ENCODE results near the gene TMEM201.

TMEM201 gene

DNA sequence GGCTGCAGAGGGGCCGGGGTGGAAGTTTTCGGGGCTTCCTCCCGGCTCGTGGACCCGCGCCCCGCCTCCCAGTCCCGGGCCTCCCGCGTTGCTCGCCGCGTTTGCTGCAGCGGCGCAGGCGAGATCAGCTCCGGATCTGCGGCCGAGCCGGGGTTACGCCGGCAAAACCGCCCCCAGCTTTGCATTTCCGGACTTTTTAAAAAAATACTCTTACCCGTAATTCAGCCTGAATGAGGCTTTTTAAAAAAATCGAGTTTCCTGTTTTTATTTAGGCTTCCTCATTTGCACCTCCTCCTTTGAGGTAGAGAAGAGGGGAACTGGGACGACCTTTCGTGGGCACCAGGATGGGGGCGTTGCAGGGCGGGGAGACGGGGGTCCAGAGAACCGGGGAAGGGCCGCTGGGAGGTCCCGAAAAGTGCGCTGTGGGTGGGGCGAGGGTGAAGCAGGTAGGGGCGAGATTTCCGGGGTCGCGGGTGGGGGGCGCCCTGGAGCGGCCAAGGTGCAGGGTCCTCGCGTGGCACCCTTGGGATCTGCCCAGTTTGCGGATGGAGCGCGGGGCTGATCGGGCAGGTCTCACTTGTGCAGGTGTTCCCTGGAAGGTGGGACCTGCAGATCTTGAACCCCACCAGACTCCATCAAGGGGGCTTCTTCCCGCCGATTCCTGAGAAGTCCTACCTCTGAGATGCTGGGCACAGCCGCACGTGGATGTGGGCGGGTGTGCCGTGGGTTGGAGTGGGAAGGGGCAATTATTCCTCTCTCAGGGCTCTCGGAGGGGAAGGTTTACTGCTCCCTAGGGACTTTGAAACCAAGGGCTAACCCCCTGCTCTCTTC lies 63.9 kb downstream of the TMEM201 start:
- Histone ChIP-seq H3K27ac (ENCODE audit: low read length, poor library complexity, severe bottlenecking) (no peak overlapping the region), H3K27me3 (ENCODE audit: control insufficient read depth in 1 of 2, insufficient read depth in 1 of 2, low read length in 2 of 2) (peaks cover 6 to 30% of the 10 kb centered on the region in 2 experiments), H3K18ac (ENCODE audit: low read depth in 1 of 2, low read length in 2 of 2) (no peak overlapping the region), H2BK120ac (ENCODE audit: low read depth, low read length) (no peak overlapping the region), H2BK12ac (ENCODE audit: low read length in 2 of 2) (no peak overlapping the region), H2BK5ac (ENCODE audit: low read depth, low read length, poor library complexity, severe bottlenecking) (no peak overlapping the region), H3K9me3 (ENCODE audit: control insufficient read depth, low read length) (no peaks in the 10 kb centered on the region), H3K4ac (ENCODE audit: low read depth in 1 of 2, low read length in 2 of 2) (no peak overlapping the region), H4K8ac (ENCODE audit: low read length) (no peak overlapping the region), H2BK15ac (ENCODE audit: low read depth, poor library complexity, severe bottlenecking) (no peak overlapping the region), H3K23ac (ENCODE audit: low read length in 2 of 2) (no peak overlapping the region), H3K4me1 (ENCODE audit: control insufficient read depth, insufficient read depth, low read depth, low read length) (peaks cover 13% of the 10 kb centered on the region), H2AK5ac (ENCODE audit: low read length, severe bottlenecking) (no peak overlapping the region), H3K79me1 (replicated peaks; ENCODE audit: low read length, poor library complexity, severe bottlenecking) (peaks cover 6% of the 10 kb centered on the region), H4K91ac (ENCODE audit: low read length) (no peak overlapping the region), H3K36me3 (ENCODE audit: control insufficient read depth in 1 of 2, insufficient read depth in 2 of 2, low read depth in 1 of 2, low read length in 2 of 2) (no peaks in the 10 kb centered on the region), H3K9ac (ENCODE audit: low read length) (peak overlapping the region; percentile 41), H3K4me2 (ENCODE audit: low read length, poor library complexity, severe bottlenecking) (peak overlapping the region; percentile 100), H3K4me3 (ENCODE audit: insufficient read depth in 1 of 2, low read depth in 1 of 2, low read length in 2 of 2) (peak overlapping the region; percentile 68 to 72), H3K14ac (ENCODE audit: low read length in 2 of 2) (no peak overlapping the region), H2AFZ (ENCODE audit: low read depth, low read length) (no peak overlapping the region)
- 14% methylated on average over 44 of the region's 55 CpGs for WGBS
- no peak for DNase-seq

- Histone ChIP-seq H3K36me3 (ENCODE audit: control insufficient read depth in 1 of 2, insufficient read depth in 2 of 2, low read depth in 1 of 2, low read length in 2 of 2) (no peaks in the 10 kb centered on the region), H2BK5ac (ENCODE audit: low read depth, low read length, poor library complexity, severe bottlenecking) (no peak overlapping the region), H4K8ac (ENCODE audit: low read length) (no peak overlapping the region), H3K23ac (ENCODE audit: low read length in 2 of 2) (no peak overlapping the region), H4K91ac (ENCODE audit: low read length) (no peak overlapping the region), H2BK12ac (ENCODE audit: low read length in 2 of 2) (no peak overlapping the region), H3K27ac (ENCODE audit: low read length, poor library complexity, severe bottlenecking) (no peak overlapping the region), H3K9ac (ENCODE audit: low read length) (no peak overlapping the region), H3K4me1 (ENCODE audit: control insufficient read depth, insufficient read depth, low read depth, low read length) (peaks cover 13% of the 10 kb centered on the region), H3K14ac (ENCODE audit: low read length in 2 of 2) (no peak overlapping the region), H3K4me2 (ENCODE audit: low read length, poor library complexity, severe bottlenecking) (no peak overlapping the region), H2AK5ac (ENCODE audit: low read length, severe bottlenecking) (no peak overlapping the region), H3K4ac (ENCODE audit: low read depth in 1 of 2, low read length in 2 of 2) (no peak overlapping the region), H2BK120ac (ENCODE audit: low read depth, low read length) (no peak overlapping the region), H2AFZ (ENCODE audit: low read depth, low read length) (no peak overlapping the region), H2BK15ac (ENCODE audit: low read depth, poor library complexity, severe bottlenecking) (no peak overlapping the region), H3K9me3 (ENCODE audit: control insufficient read depth, low read length) (no peaks in the 10 kb centered on the region), H3K27me3 (ENCODE audit: control insufficient read depth in 1 of 2, insufficient read depth in 1 of 2, low read length in 2 of 2) (peaks cover 6 to 30% of the 10 kb centered on the region in 2 experiments), H3K79me1 (replicated peaks; ENCODE audit: low read length, poor library complexity, severe bottlenecking) (peaks cover 6% of the 10 kb centered on the region), H3K4me3 (ENCODE audit: insufficient read depth in 1 of 2, low read depth in 1 of 2, low read length in 2 of 2) (no peak overlapping the region), H3K18ac (ENCODE audit: low read depth in 1 of 2, low read length in 2 of 2) (no peak overlapping the region)
- 79% methylated on average over 6 of the region's 11 CpGs for WGBS
- DNase-seq: no peak
Measured at GRCh38 chr1:9653210-9653490, 64.4 kb downstream of the TMEM201 start.

DNA sequence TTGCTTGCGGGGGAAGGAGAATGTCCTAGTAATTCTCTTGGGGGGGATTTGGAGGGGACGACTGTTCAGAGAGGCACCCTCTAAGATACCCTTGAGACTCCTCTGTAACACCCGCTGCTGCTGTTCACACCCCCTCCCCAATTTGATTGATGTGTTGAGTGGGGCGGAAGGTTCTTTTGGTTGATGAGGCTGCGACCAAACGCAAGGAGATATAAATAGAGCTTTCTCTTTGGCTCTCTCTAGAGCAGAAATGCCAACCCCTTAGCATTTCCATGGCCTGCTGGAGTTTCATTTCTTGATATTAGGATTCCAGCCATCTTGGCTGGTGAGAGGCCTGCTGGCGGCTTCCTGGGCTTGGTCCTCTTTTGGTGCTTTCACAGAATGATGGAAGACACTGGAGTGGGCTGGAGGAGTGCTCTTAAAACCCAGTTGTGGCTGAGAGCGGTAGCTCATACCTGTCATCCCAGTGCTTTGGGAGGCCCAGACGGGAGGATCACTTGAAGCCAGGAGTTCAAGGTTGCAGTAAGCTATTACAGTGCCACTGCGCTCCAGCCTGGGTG lies 64.9 kb downstream of the TMEM201 start:
- no peak overlapping the region for H2BK120ac ChIP-seq (ENCODE audit: low read depth, low read length)
- H3K4me1 ChIP-seq (ENCODE audit: control insufficient read depth, insufficient read depth, low read depth, low read length): peaks cover 13% of the 10 kb centered on the region
- no peak overlapping the region for H4K8ac ChIP-seq (ENCODE audit: low read length)
- no peak overlapping the region for H2BK12ac ChIP-seq (ENCODE audit: low read length in 2 of 2)
- no peak overlapping the region for H3K4me3 ChIP-seq (ENCODE audit: insufficient read depth in 1 of 2, low read depth in 1 of 2, low read length in 2 of 2)
- H3K18ac ChIP-seq (ENCODE audit: low read depth in 1 of 2, low read length in 2 of 2): no peak overlapping the region
- no peak overlapping the region for H3K23ac ChIP-seq (ENCODE audit: low read length in 2 of 2)
- no peak overlapping the region for H2AK5ac ChIP-seq (ENCODE audit: low read length, severe bottlenecking)
- no peak overlapping the region for H2BK5ac ChIP-seq (ENCODE audit: low read depth, low read length, poor library complexity, severe bottlenecking)
- no peaks in the 10 kb centered on the region for H3K36me3 ChIP-seq (ENCODE audit: control insufficient read depth in 1 of 2, insufficient read depth in 2 of 2, low read depth in 1 of 2, low read length in 2 of 2)
- no peak overlapping the region for H3K9ac ChIP-seq (ENCODE audit: low read length)
- WGBS: 88% methylated on average over 5 of the region's 10 CpGs
- H3K27ac ChIP-seq (ENCODE audit: low read length, poor library complexity, severe bottlenecking): no peak overlapping the region
- DNase-seq: no peak
- no peak overlapping the region for H2BK15ac ChIP-seq (ENCODE audit: low read depth, poor library complexity, severe bottlenecking)
- H3K4me2 ChIP-seq (ENCODE audit: low read length, poor library complexity, severe bottlenecking): no peak overlapping the region
- no peak overlapping the region for H4K91ac ChIP-seq (ENCODE audit: low read length)
- H3K14ac ChIP-seq (ENCODE audit: low read length in 2 of 2): no peak overlapping the region
- H2AFZ ChIP-seq (ENCODE audit: low read depth, low read length): no peak overlapping the region
- H3K79me1 ChIP-seq (replicated peaks; ENCODE audit: low read length, poor library complexity, severe bottlenecking): peaks cover 6% of the 10 kb centered on the region
- no peak overlapping the region for H3K4ac ChIP-seq (ENCODE audit: low read depth in 1 of 2, low read length in 2 of 2)
- no peaks in the 10 kb centered on the region for H3K9me3 ChIP-seq (ENCODE audit: control insufficient read depth, low read length)
- H3K27me3 ChIP-seq (ENCODE audit: control insufficient read depth in 1 of 2, insufficient read depth in 1 of 2, low read length in 2 of 2): peaks cover 6 to 30% of the 10 kb centered on the region in 2 experiments

GRCh38 chr1:9654051-9654833 lies 65.5 kb downstream of the TMEM201 start:
- WGBS: 85% methylated on average over 25 of the region's 25 CpGs
- H3K4ac ChIP-seq (ENCODE audit: low read depth in 1 of 2, low read length in 2 of 2): no peak overlapping the region
- H3K79me1 ChIP-seq (replicated peaks; ENCODE audit: low read length, poor library complexity, severe bottlenecking): peaks cover 6% of the 10 kb centered on the region
- H3K36me3 ChIP-seq (ENCODE audit: control insufficient read depth in 1 of 2, insufficient read depth in 2 of 2, low read depth in 1 of 2, low read length in 2 of 2): no peaks in the 10 kb centered on the region
- H3K4me3 ChIP-seq (ENCODE audit: insufficient read depth in 1 of 2, low read depth in 1 of 2, low read length in 2 of 2): no peak overlapping the region
- H3K27me3 ChIP-seq (ENCODE audit: control insufficient read depth in 1 of 2, insufficient read depth in 1 of 2, low read length in 2 of 2): peaks cover 6 to 30% of the 10 kb centered on the region in 2 experiments
- no peak overlapping the region for H4K8ac ChIP-seq (ENCODE audit: low read length)
- no peak for DNase-seq
- H3K14ac ChIP-seq (ENCODE audit: low read length in 2 of 2): no peak overlapping the region
- H2BK15ac ChIP-seq (ENCODE audit: low read depth, poor library complexity, severe bottlenecking): no peak overlapping the region
- H3K9ac ChIP-seq (ENCODE audit: low read length): no peak overlapping the region
- H2BK12ac ChIP-seq (ENCODE audit: low read length in 2 of 2): no peak overlapping the region
- H2BK5ac ChIP-seq (ENCODE audit: low read depth, low read length, poor library complexity, severe bottlenecking): no peak overlapping the region
- no peak overlapping the region for H3K27ac ChIP-seq (ENCODE audit: low read length, poor library complexity, severe bottlenecking)
- H3K4me1 ChIP-seq (ENCODE audit: control insufficient read depth, insufficient read depth, low read depth, low read length): peaks cover 14% of the 10 kb centered on the region
- H3K4me2 ChIP-seq (ENCODE audit: low read length, poor library complexity, severe bottlenecking): no peak overlapping the region
- no peak overlapping the region for H2AK5ac ChIP-seq (ENCODE audit: low read length, severe bottlenecking)
- no peak overlapping the region for H2AFZ ChIP-seq (ENCODE audit: low read depth, low read length)
- H3K23ac ChIP-seq (ENCODE audit: low read length in 2 of 2): no peak overlapping the region
- no peak overlapping the region for H3K18ac ChIP-seq (ENCODE audit: low read depth in 1 of 2, low read length in 2 of 2)
- H4K91ac ChIP-seq (ENCODE audit: low read length): no peak overlapping the region
- H3K9me3 ChIP-seq (ENCODE audit: control insufficient read depth, low read length): no peaks in the 10 kb centered on the region
- H2BK120ac ChIP-seq (ENCODE audit: low read depth, low read length): no peak overlapping the region
